Esophagus muscularis mucosa (tissue), 4 donors: Measurements from ENCODE around the gene ARHGAP32. TPM values are rescaled to one million over a fixed set of nuclear protein-coding genes. Genes with fewer than 3 reads are reported as not detected.

ENCODE experiments used
- DNase-seq: peaks from one replicate; pipeline ENCODE4 v3.0.0-alpha.2; 2017; ENCODE audit errors: extremely low spot score
- H3K27ac ChIP-seq, 4 donors: fragments of 200-600 bp; sonication (generic); replicated peaks in 1 of 4; 1 replicate in 3 of 4; 2 replicates in 1 of 4; pipeline ENCODE4 v1.5.1; 2016 to 2019; ENCODE audit warnings: mild to moderate bottlenecking in 1 of 4
- H3K27me3 ChIP-seq, 4 donors: fragments of 200-600 bp; sonication (generic); one replicate each; pipeline versions ENCODE4 v1.5.1 to v1.6.0; 2016 to 2019
- H3K36me3 ChIP-seq, 4 donors: fragments of 200-600 bp; sonication (generic); one replicate each; pipeline ENCODE4 v1.5.1; 2016 to 2019
- H3K4me1 ChIP-seq, 4 donors: fragments of 200-600 bp; sonication (generic); one replicate each; pipeline ENCODE4 v1.5.1; 2016 to 2019
- H3K4me3 ChIP-seq, 4 donors: fragments of 200-600 bp; sonication (generic); 1 replicate in 2 of 4; 2 replicates in 2 of 4; pipeline ENCODE4 v1.5.1; 2016 to 2019; ENCODE audit warnings: mild to moderate bottlenecking in 4 of 4, moderate library complexity in 1 of 4
- H3K9me3 ChIP-seq, 4 donors: fragments of 200-600 bp; sonication (generic); 1 replicate in 3 of 4; 2 replicates in 1 of 4; pipeline ENCODE4 v1.5.1; 2016 to 2019
- EP300 ChIP-seq: sonication (generic); formaldehyde crosslinking; IDR thresholded peaks from one replicate; pipeline ENCODE4 v1.6.1; 2017; ENCODE audit warnings: antibody characterized with exemption
- POLR2A ChIP-seq: fragments of 450-650 bp; IDR thresholded peaks from one replicate; pipeline ENCODE4 v1.6.1; 2017; ENCODE audit warnings: antibody characterized with exemption, moderate library complexity, mild to moderate bottlenecking, low read depth
- POLR2AphosphoS5 ChIP-seq, 2 donors: sonication (generic); formaldehyde crosslinking; IDR thresholded peaks; one replicate each; pipeline ENCODE4 v1.6.1; 2017; ENCODE audit warnings: antibody characterized with exemption in 2 of 2
- WGBS: methylation state at CpG from one replicate; pipeline ENCODE4 v1.1.5; 2018; 5-methylcytosine and 5-hydroxymethylcytosine counted together
- intact Hi-C: fragments of 100-400 bp; cut with DNase I; formaldehyde crosslinking; loops from one replicate; pipeline ENCODE4 v1.15.1; 2023
- small RNA-seq, 3 donors: library from RNA; depleted of rRNA; stranded (forward); fragments of <200 nt; gene quantifications; one replicate each; pipeline ENCODE3, GENCODE V24; 2016
- total RNA-seq, 4 donors: library from RNA; depleted of rRNA; stranded (reverse); fragments of >200 nt; gene quantifications; one replicate each; pipeline versions ENCODE4 v1.1.0 to v1.2.1, GENCODE V29; 2016
- TF ChIP-seq, protein P1 (sequence below), 3 experiments: fragments of 200-600 bp in 2 of 3; fragments of 450-650 bp in 1 of 3; sonication (generic) in 2 of 3; IDR thresholded peaks; one replicate each; pipeline ENCODE4 v1.5.1; 2017 to 2019; ENCODE audit warnings: antibody characterized with exemption in 3 of 3, mild to moderate bottlenecking in 2 of 3, moderate library complexity in 1 of 3

The ARHGAP32 gene
- total RNA-seq, 4 donors from 2014 or later, result 11.9 to 17.0 (median 15.8) TPM

DNA sequence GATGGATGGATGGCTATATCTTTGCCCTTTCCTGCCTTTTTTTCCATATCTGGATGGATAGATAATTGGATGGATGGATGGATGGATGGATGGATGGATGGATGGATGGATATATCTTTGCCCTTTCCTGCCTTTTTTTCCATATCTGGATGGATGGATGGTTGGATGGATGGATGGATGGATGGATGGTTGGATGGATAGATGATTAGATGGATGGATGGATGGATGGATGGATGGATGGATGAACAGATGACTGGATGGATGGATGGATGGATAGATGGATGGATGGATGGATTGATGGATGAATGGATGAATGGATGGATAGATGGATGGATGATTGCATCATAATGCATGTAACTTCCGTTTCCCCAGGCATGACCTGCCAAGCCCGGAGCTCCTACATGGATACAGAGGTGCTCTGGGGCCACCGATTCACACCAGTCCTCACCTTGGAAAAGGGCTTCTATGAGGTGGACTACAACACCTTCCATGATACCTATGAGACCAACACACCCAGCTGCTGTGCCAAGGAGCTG, 276.0 kb downstream of the ARHGAP32 start:
- no peaks in the 10 kb centered on the region for H3K36me3 ChIP-seq
- H3K4me3 ChIP-seq, result no peak overlapping the region
- peaks cover 0 to 6% (median 0%) of the 10 kb centered on the region in 4 donors for H3K4me1 ChIP-seq
- H3K9me3 ChIP-seq, result no peaks in the 10 kb centered on the region
- no peak for DNase-seq
- 63% methylated on average over 3 of the region's 3 CpGs for WGBS
- H3K27me3 ChIP-seq, result peaks cover 0 to 16% (median 0%) of the 10 kb centered on the region in 4 donors
- no peak overlapping the region for H3K27ac ChIP-seq
- intact Hi-C loops, result no loop called here
- TF ChIP-seq, protein P1, sequence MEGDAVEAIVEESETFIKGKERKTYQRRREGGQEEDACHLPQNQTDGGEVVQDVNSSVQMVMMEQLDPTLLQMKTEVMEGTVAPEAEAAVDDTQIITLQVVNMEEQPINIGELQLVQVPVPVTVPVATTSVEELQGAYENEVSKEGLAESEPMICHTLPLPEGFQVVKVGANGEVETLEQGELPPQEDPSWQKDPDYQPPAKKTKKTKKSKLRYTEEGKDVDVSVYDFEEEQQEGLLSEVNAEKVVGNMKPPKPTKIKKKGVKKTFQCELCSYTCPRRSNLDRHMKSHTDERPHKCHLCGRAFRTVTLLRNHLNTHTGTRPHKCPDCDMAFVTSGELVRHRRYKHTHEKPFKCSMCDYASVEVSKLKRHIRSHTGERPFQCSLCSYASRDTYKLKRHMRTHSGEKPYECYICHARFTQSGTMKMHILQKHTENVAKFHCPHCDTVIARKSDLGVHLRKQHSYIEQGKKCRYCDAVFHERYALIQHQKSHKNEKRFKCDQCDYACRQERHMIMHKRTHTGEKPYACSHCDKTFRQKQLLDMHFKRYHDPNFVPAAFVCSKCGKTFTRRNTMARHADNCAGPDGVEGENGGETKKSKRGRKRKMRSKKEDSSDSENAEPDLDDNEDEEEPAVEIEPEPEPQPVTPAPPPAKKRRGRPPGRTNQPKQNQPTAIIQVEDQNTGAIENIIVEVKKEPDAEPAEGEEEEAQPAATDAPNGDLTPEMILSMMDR (IDR thresholded peaks at IDR 0.05), result no peak

DNA sequence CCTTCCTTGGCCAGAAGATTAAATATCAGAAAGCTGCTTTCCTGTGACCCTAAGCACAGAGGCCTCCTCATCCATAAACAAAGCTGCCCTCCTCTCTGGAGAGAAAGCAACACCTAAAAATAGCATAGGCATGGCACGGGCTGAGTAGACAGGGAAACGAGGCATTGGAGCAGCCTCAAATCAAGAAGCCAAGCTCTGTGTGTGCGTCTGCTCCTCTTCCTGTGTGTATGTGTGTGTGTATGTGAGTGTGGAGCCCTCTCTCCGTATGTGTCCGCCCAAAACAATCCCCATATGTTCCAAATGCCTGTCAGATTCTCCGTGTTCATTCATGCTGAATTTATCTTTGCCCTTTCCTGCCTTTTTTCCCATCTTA, 277.0 kb downstream of the ARHGAP32 start:
- Histone ChIP-seq H3K27ac (no peak overlapping the region), H3K9me3 (no peaks in the 10 kb centered on the region), H3K27me3 (peaks cover 0 to 17% (median 0%) of the 10 kb centered on the region in 4 donors), H3K4me1 (peaks cover 0 to 6% (median 0%) of the 10 kb centered on the region in 4 donors), H3K36me3 (no peaks in the 10 kb centered on the region), H3K4me3 (no peak overlapping the region)
- WGBS, result 59% methylated on average over 6 of the region's 6 CpGs
- intact Hi-C loops, result no loop called here
- TF ChIP-seq, protein P1 (IDR thresholded peaks at IDR 0.05), result no peak
- no peak for TF ChIP-seq POLR2A
- TF ChIP-seq EP300, result no peak
- no peak for TF ChIP-seq POLR2AphosphoS5 (IDR thresholded peaks at IDR 0.05)
- no peak for DNase-seq

Small RNAs within 50 kb of the gene (small RNA-seq; reads per million reads assigned to genes)
- gene RF00019, result 0 reads per million in 3 donors
- 0 reads per million in 3 donors for gene RNU6-874P
- 0 reads per million in 3 donors for gene RNU6-876P

Other genes with a start within 250 kb of the ARHGAP32 start
- under 1 TPM in 1 of 4 donors, not detected in 3; 0.57 TPM for gene TP53AIP1, start 249.5 kb downstream of the ARHGAP32 start, total RNA-seq
- gene BARX2, start 183.5 kb upstream of the ARHGAP32 start, total RNA-seq, result not detected